HL-60 (cell line): Measurements from ENCODE around the gene KCNH2.

Experiments
- DNase-seq, 2 experiments: peaks; one replicate each; pipeline ENCODE4 v3.0.0-alpha.2; 2010 to 2020; ENCODE audit warnings: low read depth in 1 of 2, low spot score in 1 of 2
- H3K27ac ChIP-seq: fragments of 250-450 bp; sonication (Bioruptor Pico); replicated peaks from 2 replicates; pipeline ENCODE4 v1.5.1; 2020; ENCODE audit warnings: mild to moderate bottlenecking, moderate library complexity
- H3K27me3 ChIP-seq: fragments of 250-450 bp; sonication (Bioruptor Pico); 2 replicates; pipeline ENCODE4 v1.5.1; 2021; ENCODE audit warnings: mild to moderate bottlenecking, moderate library complexity; ENCODE audit not compliant: insufficient read depth, poor library complexity, severe bottlenecking
- H3K4me3 ChIP-seq: replicated peaks from 2 replicates; pipeline ENCODE4 v1.5.1; 2011; ENCODE audit warnings: mild to moderate bottlenecking, control low read depth, low read length; ENCODE audit not compliant: insufficient read depth
- GABPA ChIP-seq: IDR thresholded peaks from 2 replicates; pipeline ENCODE4 v1.6.1; 2012; ENCODE audit warnings: low read depth
- POLR2AphosphoS5 ChIP-seq: IDR thresholded peaks from 2 replicates; pipeline ENCODE4 v1.6.1; 2012; ENCODE audit warnings: low read depth
- SPI1 ChIP-seq: IDR thresholded peaks from 2 replicates; pipeline ENCODE4 v1.6.1; 2012; ENCODE audit warnings: low read depth, mild to moderate bottlenecking, borderline replicate concordance
- TF ChIP-seq, protein P1 (sequence below): IDR thresholded peaks from one replicate; pipeline ENCODE4 v1.5.1; 2011; ENCODE audit warnings: low read length, control low read depth, inconsistent platforms; ENCODE audit not compliant: insufficient read depth
- TF ChIP-seq, protein P2 (sequence below): IDR thresholded peaks from 2 replicates; pipeline ENCODE4 v1.6.1; 2012; ENCODE audit warnings: low read depth; ENCODE audit not compliant: insufficient replicate concordance

The KCNH2 gene

DNA sequence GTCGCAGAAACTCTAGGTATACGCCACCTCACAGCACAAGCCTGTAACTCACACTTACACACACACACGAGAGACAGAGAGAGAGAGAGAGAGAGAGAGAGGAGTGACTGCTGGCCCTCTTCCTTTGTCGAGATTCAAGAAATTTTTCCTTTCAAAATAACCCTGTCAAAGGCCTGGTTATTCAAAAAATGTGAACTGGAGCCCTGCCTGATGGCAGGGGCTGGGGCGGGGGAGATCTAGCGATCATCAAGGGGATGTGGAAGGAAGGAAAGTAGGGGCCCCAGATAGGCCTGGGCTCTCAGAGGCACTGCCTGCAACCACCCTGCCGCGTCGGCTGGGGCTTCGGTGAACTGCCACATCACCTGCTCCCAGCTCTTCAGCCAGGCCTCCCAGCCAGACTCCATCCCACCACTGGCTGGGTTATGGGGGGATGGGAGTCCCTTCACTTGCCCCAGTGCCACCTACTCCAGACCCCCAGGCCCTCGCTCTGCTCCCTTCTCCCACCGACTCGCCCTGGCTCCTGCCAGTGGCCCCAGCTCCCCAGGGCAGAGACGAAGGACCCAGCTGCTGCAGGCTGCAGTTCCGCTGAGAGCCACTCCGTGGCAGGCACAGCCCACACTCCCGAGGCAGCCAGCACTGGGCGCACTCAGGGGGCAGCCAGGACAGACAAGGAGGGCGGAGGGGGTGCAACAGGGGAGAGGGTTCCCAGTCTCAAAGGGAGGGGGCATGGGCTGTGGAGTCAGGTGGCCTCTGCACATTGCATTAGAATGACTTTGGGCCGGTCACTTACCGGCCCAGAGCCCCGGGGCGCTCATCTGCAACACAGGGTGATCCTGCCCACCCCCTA lies 15.3 kb downstream of the KCNH2 start:
- TF ChIP-seq POLR2AphosphoS5 (no peak), SPI1 (no peak), GABPA (no peak)
- TF ChIP-seq, protein P1, sequence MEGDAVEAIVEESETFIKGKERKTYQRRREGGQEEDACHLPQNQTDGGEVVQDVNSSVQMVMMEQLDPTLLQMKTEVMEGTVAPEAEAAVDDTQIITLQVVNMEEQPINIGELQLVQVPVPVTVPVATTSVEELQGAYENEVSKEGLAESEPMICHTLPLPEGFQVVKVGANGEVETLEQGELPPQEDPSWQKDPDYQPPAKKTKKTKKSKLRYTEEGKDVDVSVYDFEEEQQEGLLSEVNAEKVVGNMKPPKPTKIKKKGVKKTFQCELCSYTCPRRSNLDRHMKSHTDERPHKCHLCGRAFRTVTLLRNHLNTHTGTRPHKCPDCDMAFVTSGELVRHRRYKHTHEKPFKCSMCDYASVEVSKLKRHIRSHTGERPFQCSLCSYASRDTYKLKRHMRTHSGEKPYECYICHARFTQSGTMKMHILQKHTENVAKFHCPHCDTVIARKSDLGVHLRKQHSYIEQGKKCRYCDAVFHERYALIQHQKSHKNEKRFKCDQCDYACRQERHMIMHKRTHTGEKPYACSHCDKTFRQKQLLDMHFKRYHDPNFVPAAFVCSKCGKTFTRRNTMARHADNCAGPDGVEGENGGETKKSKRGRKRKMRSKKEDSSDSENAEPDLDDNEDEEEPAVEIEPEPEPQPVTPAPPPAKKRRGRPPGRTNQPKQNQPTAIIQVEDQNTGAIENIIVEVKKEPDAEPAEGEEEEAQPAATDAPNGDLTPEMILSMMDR: peak; percentile 75
- TF ChIP-seq, protein P2, sequence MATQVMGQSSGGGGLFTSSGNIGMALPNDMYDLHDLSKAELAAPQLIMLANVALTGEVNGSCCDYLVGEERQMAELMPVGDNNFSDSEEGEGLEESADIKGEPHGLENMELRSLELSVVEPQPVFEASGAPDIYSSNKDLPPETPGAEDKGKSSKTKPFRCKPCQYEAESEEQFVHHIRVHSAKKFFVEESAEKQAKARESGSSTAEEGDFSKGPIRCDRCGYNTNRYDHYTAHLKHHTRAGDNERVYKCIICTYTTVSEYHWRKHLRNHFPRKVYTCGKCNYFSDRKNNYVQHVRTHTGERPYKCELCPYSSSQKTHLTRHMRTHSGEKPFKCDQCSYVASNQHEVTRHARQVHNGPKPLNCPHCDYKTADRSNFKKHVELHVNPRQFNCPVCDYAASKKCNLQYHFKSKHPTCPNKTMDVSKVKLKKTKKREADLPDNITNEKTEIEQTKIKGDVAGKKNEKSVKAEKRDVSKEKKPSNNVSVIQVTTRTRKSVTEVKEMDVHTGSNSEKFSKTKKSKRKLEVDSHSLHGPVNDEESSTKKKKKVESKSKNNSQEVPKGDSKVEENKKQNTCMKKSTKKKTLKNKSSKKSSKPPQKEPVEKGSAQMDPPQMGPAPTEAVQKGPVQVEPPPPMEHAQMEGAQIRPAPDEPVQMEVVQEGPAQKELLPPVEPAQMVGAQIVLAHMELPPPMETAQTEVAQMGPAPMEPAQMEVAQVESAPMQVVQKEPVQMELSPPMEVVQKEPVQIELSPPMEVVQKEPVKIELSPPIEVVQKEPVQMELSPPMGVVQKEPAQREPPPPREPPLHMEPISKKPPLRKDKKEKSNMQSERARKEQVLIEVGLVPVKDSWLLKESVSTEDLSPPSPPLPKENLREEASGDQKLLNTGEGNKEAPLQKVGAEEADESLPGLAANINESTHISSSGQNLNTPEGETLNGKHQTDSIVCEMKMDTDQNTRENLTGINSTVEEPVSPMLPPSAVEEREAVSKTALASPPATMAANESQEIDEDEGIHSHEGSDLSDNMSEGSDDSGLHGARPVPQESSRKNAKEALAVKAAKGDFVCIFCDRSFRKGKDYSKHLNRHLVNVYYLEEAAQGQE: no peak
- peak in 1 of 2 experiments; percentile 43 for DNase-seq
- H3K4me3 ChIP-seq: no peak overlapping the region
- H3K27ac ChIP-seq: no peak overlapping the region
- H3K27me3 ChIP-seq: peaks cover 22% of the 10 kb centered on the region

DNA sequence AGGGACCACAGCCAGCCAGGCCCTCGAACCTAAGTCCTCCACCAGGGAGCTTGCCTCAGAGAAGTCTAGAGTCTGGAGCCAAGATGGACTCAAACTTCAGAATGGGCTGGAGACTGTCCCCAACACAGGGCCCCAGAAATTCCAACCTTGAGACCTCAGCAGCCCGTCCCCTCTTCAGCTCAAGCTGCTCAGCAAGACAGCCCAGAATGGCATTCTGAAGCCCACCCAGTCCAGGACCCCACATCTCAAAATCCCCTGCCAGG lies 15.9 kb downstream of the KCNH2 start:
- TF ChIP-seq, protein P1: no peak
- TF ChIP-seq, protein P2: no peak
- TF ChIP-seq POLR2AphosphoS5: no peak
- no peak for TF ChIP-seq GABPA
- TF ChIP-seq SPI1: no peak
- no peak for DNase-seq
- Histone ChIP-seq H3K27me3 (peaks cover 22% of the 10 kb centered on the region), H3K27ac (no peak overlapping the region), H3K4me3 (no peak overlapping the region)

DNA sequence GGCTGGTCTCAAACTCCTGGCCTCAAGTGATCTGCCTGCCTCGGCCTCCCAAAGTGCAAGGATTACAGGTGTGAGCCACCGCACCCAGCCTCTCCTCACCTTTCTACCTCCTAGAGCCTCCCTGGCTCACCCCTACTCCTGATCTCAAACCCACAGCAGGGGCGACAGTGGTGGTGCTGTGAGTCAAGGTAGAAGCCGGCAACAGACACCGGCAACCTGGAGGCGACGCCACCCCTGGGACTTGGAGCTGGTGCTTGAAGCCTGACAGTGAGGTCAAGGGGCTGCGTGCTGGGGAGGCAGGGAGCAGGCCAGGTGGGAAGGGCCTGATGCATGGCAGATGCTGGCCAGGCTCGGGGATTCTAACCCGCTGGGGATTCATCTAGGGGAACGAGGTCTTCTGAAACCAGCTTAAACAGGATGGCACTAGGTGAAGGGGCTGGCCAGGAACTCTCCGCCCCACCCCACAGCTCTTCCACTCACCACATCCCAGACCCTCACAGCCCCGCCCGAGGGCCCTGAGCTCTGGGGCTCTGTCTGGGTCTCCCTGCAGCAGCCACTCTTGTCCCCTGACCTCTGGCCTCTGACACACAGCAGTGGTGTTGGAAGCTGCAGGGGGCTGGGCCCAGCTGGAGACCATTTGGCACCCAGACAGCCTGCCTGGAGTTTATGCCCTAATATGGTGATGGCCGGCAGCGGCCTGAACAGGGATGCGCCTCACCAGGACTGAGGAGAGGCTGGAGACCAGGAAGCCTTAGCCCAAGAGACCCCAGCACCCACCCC lies 16.4 kb downstream of the KCNH2 start:
- H3K4me3 ChIP-seq: no peak overlapping the region
- no peak overlapping the region for H3K27ac ChIP-seq
- no peak for TF ChIP-seq GABPA
- TF ChIP-seq POLR2AphosphoS5: no peak
- TF ChIP-seq, protein P2: no peak
- no peak for TF ChIP-seq SPI1
- TF ChIP-seq, protein P1: no peak
- no peak for DNase-seq
- peaks cover 21% of the 10 kb centered on the region for H3K27me3 ChIP-seq
